Measurements from ENCODE around the gene CORO1C. TPM values are rescaled to one million over a fixed set of nuclear protein-coding genes. Genes with fewer than 3 reads are reported as not detected.

The CORO1C gene
- total RNA-seq, 1 donor from 2014 or later, result 128 TPM

DNA sequence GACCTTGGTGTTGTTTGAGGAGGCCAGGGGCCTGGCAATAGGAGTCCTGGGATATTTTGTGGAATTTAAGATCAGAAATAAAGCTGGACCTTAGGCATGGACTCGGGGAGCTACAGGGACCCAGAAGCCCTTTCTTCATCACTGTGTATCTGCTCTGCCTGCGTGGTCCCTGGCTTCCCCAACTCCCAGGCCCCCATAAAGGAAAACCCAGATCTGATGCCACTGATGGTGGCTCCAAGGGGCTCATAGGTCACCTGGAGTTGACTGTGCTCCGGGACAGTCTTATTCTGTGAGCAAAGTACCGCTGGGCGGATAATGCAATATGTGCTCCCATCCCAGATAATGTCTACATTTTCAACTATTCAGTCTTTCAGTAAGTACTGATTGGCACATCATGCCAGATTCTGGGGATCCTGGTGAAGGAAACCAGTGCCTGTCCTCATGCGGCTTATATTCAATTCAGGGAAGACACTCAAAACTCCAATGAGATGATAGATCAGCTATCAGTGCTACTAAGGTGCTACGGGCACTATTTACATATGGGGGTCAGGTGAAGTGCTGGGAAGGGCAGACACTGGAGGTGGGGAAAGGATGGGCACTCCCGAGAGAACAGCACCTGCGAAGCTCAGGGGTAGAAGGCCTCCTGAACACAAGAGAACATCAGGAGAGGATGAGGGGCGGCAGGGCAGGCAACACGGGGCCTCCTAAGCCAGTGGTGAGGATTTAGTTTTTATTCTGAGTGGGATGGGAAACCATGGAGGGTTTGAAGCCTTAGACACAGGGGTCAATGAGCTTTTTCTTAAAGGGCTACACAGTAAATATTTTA lies 92.1 kb downstream of the CORO1C start:
- Histone ChIP-seq H3K9me3 (ENCODE audit: low read depth) (no peaks in the 10 kb centered on the region), H3K4me2 (peak overlapping the region; percentile 66), H2AFZ (replicated peaks) (no peak overlapping the region), H3K79me2 (ENCODE audit: low read depth) (no peaks in the 10 kb centered on the region), H3K27me3 (no peaks in the 10 kb centered on the region), H3K9ac (no peak overlapping the region), H3K4me1 (peaks cover 54% of the 10 kb centered on the region), H3K36me3 (no peaks in the 10 kb centered on the region), H3K4me3 (no peak overlapping the region), H3F3A (ENCODE audit: low read depth) (peaks cover 44% of the 10 kb centered on the region), H4K20me1 (ENCODE audit: low read depth) (no peaks in the 10 kb centered on the region), H3K27ac (peak overlapping the region; percentile 95)
- no peak for TF ChIP-seq EZH2 (IDR thresholded peaks at IDR 0.05)
- TF ChIP-seq EZH2phosphoT487 (IDR thresholded peaks at IDR 0.05), result no peak
- TF ChIP-seq, protein P1, sequence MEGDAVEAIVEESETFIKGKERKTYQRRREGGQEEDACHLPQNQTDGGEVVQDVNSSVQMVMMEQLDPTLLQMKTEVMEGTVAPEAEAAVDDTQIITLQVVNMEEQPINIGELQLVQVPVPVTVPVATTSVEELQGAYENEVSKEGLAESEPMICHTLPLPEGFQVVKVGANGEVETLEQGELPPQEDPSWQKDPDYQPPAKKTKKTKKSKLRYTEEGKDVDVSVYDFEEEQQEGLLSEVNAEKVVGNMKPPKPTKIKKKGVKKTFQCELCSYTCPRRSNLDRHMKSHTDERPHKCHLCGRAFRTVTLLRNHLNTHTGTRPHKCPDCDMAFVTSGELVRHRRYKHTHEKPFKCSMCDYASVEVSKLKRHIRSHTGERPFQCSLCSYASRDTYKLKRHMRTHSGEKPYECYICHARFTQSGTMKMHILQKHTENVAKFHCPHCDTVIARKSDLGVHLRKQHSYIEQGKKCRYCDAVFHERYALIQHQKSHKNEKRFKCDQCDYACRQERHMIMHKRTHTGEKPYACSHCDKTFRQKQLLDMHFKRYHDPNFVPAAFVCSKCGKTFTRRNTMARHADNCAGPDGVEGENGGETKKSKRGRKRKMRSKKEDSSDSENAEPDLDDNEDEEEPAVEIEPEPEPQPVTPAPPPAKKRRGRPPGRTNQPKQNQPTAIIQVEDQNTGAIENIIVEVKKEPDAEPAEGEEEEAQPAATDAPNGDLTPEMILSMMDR (IDR thresholded peaks at IDR 0.05), result no peak
- peaks cover 75% of the 10 kb centered on the region for H3K4me1 Mint-ChIP-seq
- peaks cover 11% of the 10 kb centered on the region for H3K36me3 Mint-ChIP-seq
- no peak for DNase-seq (ENCODE audit: low spot score)
- peak overlapping the region; percentile 99 for H3K27ac Mint-ChIP-seq
- no peaks in the 10 kb centered on the region for H3K9me3 Mint-ChIP-seq
- peak overlapping the region; percentile 64 for H3K4me3 Mint-ChIP-seq
- peaks cover 9% of the 10 kb centered on the region for H3K27me3 Mint-ChIP-seq (ENCODE audit: insufficient read depth, low read depth)

DNA sequence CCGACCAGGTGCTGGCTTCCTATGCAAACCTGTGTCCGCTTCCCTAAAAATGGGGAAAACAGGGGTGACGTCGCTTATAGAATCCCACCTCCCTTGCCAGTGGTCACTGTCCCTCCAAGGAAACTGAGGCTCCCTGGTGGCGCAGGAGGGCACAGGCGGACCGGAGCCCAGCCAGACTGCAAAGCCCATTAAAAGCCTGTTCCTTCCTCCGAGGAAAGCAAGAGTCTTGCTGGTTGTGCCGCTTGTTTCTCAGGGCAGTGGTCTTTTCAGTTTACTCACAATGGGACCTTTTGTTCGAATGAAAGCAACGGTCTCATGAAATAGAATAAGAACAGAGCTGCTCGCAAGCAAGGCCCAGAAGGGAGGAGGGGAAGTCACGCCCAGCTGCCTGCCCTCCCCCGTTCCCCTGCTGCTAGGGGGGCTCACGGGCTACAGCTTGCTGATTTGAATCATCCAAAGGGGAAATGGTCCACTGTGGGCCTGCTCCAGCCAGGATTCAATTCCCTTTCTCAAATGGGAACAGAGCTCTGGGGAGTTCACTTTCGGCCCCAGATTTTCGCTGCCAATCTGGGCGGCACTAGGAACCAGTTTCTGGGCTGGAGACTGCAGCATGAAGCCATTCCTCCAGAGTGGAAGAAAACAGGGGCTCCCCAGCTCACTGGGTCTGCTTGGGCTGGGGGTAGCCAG lies 93.0 kb downstream of the CORO1C start:
- H3K79me2 ChIP-seq (ENCODE audit: low read depth), result no peaks in the 10 kb centered on the region
- H3K27ac ChIP-seq, result peak overlapping the region; percentile 95
- H2AFZ ChIP-seq (replicated peaks), result peak overlapping the region; percentile 35
- Mint-ChIP-seq H3K4me1 (peaks cover 82% of the 10 kb centered on the region), H3K36me3 (peaks cover 7% of the 10 kb centered on the region), H3K4me3 (peak overlapping the region; percentile 75), H3K27me3 (ENCODE audit: insufficient read depth, low read depth) (peaks cover 12% of the 10 kb centered on the region), H3K27ac (peak overlapping the region; percentile 99), H3K9me3 (no peaks in the 10 kb centered on the region)
- no peak overlapping the region for H3K9ac ChIP-seq
- H3K4me3 ChIP-seq, result peak overlapping the region; percentile 11
- no peaks in the 10 kb centered on the region for H4K20me1 ChIP-seq (ENCODE audit: low read depth)
- H3F3A ChIP-seq (ENCODE audit: low read depth), result peaks cover 44% of the 10 kb centered on the region
- no peaks in the 10 kb centered on the region for H3K36me3 ChIP-seq
- peak; percentile 91 for DNase-seq (ENCODE audit: low spot score)
- H3K9me3 ChIP-seq (ENCODE audit: low read depth), result no peaks in the 10 kb centered on the region
- H3K4me1 ChIP-seq, result peaks cover 55% of the 10 kb centered on the region
- TF ChIP-seq EZH2 (IDR thresholded peaks at IDR 0.05) (no peak), EZH2phosphoT487 (IDR thresholded peaks at IDR 0.05) (no peak)
- TF ChIP-seq, protein P1 (IDR thresholded peaks at IDR 0.05), result peak; percentile 29
- peak overlapping the region; percentile 66 for H3K4me2 ChIP-seq
- H3K27me3 ChIP-seq, result no peaks in the 10 kb centered on the region

DNA sequence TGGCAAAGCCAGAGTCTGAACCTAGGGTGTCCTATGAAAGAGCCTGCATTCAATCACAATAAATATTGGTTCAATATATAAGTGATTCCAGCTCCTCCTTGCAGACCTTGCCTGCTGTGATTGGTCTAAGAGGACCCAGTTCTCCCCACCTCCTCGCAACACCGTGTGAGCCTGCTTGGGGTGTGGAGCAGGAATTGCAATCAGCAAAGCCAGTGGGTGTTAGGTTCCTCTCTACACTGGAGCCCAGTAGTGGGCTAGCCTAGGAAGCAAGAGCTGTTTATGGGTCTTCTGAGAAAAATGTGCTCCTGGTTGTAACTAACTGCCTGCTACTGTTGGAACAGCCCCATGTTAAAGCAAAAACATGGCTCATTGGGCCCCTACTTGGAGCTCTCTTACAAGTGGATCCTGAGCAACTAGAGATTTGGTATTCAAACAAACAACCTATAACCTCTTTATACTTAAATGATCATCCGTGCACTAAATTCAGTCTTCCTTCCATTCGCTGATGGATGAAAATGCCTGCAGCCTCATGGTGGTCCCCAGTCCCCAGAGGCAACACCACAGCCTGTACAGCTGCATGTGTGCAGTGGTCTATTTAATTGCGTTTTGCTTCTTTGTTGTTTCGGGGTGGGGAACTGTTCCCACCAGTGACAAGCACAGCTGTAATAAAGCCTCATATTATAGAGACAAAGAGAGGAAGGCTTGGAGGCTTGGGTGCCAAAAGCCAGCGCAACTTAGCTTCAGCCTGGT lies 93.9 kb downstream of the CORO1C start:
- peaks cover 85% of the 10 kb centered on the region for H3K4me1 Mint-ChIP-seq
- Histone ChIP-seq H3K9me3 (ENCODE audit: low read depth) (no peaks in the 10 kb centered on the region), H3K4me3 (peak overlapping the region; percentile 11), H3K27ac (peak overlapping the region; percentile 95), H3K9ac (no peak overlapping the region), H3K27me3 (no peaks in the 10 kb centered on the region), H3F3A (ENCODE audit: low read depth) (peaks cover 44% of the 10 kb centered on the region), H3K4me1 (peaks cover 55% of the 10 kb centered on the region), H4K20me1 (ENCODE audit: low read depth) (no peaks in the 10 kb centered on the region), H3K4me2 (peak overlapping the region; percentile 66), H3K36me3 (no peaks in the 10 kb centered on the region), H2AFZ (replicated peaks) (no peak overlapping the region), H3K79me2 (ENCODE audit: low read depth) (no peaks in the 10 kb centered on the region)
- DNase-seq (ENCODE audit: low spot score), result no peak
- TF ChIP-seq EZH2 (IDR thresholded peaks at IDR 0.05), result no peak
- TF ChIP-seq, protein P1 (IDR thresholded peaks at IDR 0.05), result no peak
- no peak for TF ChIP-seq EZH2phosphoT487 (IDR thresholded peaks at IDR 0.05)
- H3K27me3 Mint-ChIP-seq (ENCODE audit: insufficient read depth, low read depth), result peaks cover 13% of the 10 kb centered on the region
- no peaks in the 10 kb centered on the region for H3K9me3 Mint-ChIP-seq
- H3K36me3 Mint-ChIP-seq, result peaks cover 7% of the 10 kb centered on the region
- H3K4me3 Mint-ChIP-seq, result peak overlapping the region; percentile 75
- peak overlapping the region; percentile 99 for H3K27ac Mint-ChIP-seq
